ENCODE measurements around the gene ESRRA. TPM values are rescaled to one million over a fixed set of nuclear protein-coding genes. Genes with fewer than 3 reads are reported as not detected.

The ESRRA gene
- total RNA-seq, 2 experiments from 2014 or later, result 28.6 to 57.8 TPM

DNA sequence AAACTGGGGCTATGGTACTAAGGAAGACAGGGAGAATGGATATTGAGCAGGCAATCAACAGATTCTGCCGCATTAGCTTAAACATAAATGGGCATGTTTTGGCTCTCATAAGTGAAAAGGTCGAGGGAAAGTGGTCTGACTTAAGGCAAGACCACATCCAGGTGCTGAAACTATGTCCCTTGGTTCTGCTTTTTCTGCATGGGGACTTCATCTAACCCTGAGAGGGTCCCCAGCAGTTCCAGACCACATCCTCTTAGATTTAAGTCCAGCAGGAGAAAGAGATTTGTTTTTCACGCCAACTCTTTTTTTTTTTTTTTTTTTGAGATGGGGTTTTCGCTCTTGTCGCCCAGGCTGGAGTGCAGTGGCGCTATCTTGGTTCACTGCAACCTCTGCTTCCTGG, 59.1 kb downstream of the ESRRA start:
- Histone ChIP-seq H4K20me1 (ENCODE audit: insufficient read depth, low read length) (no peaks in the 10 kb centered on the region), H2AFZ (ENCODE audit: low read length) (no peak overlapping the region), H3K9me3 (ENCODE audit: low read length) (no peaks in the 10 kb centered on the region), H3K36me3 (ENCODE audit: insufficient read depth, low read length) (peaks cover 55% of the 10 kb centered on the region), H3K79me2 (ENCODE audit: insufficient read depth, low read depth, low read length) (no peaks in the 10 kb centered on the region), H3K4me1 (ENCODE audit: insufficient read depth, low read length, poor library complexity, severe bottlenecking) (peaks cover 18% of the 10 kb centered on the region), H3K27ac (ENCODE audit: low read depth, low read length, poor library complexity, severe bottlenecking) (peak overlapping the region; percentile 10), H3K4me3 (ENCODE audit: low read depth, low read length, poor library complexity, severe bottlenecking) (no peak overlapping the region), H3K4me2 (ENCODE audit: low read length) (no peak overlapping the region), H3K9me2 (ENCODE audit: insufficient read depth, low read length) (no peaks in the 10 kb centered on the region)
- no TSS peak for BruUV-seq (replicated peaks)
- peak; percentile 51 for DNase-seq (ENCODE audit: low spot score)
- TF ChIP-seq, protein P1, sequence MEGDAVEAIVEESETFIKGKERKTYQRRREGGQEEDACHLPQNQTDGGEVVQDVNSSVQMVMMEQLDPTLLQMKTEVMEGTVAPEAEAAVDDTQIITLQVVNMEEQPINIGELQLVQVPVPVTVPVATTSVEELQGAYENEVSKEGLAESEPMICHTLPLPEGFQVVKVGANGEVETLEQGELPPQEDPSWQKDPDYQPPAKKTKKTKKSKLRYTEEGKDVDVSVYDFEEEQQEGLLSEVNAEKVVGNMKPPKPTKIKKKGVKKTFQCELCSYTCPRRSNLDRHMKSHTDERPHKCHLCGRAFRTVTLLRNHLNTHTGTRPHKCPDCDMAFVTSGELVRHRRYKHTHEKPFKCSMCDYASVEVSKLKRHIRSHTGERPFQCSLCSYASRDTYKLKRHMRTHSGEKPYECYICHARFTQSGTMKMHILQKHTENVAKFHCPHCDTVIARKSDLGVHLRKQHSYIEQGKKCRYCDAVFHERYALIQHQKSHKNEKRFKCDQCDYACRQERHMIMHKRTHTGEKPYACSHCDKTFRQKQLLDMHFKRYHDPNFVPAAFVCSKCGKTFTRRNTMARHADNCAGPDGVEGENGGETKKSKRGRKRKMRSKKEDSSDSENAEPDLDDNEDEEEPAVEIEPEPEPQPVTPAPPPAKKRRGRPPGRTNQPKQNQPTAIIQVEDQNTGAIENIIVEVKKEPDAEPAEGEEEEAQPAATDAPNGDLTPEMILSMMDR (conservative IDR thresholded peaks at IDR 0.05; ENCODE audit: low read length), result no peak
- TF ChIP-seq EZH2phosphoT487 (IDR thresholded peaks at IDR 0.05; ENCODE audit: borderline replicate concordance, low read depth, low read length), result no peak
- intact Hi-C loops (cut with micrococcal nuclease; ENCODE audit: unreplicated experiment), result no loop called here
- CTCF ChIA-PET (ENCODE audit: unreplicated experiment), result no interaction called here
- POLR2A ChIA-PET, result interaction anchor here (0.7 kb wide), 1 partner anchor 327 kb away, joined by 6 read pairs; no protein-coding TSS in a partner anchor

DNA sequence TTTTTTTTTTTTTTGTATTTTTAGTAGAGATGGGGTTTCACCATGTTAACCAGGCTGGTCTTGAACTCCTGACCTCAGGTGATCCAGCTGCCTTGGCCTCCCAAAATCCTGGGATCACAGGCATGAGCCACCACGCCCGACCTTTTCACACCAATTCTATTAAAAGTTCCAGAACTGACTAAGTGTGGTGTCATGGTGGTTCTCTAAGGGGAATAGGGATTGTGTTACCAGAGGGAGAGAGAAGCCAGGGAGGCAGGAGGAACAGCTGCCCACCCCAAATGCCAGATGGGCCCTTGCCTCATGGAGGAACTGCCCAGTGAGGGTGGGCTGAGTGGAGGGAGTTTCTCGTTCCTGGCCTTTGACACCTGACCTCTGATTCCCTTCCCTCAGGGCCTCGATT, 59.6 kb downstream of the ESRRA start:
- CTCF ChIA-PET (ENCODE audit: unreplicated experiment), result no interaction called here
- intact Hi-C loops (cut with micrococcal nuclease; ENCODE audit: unreplicated experiment), result no loop called here
- POLR2A ChIA-PET, result no interaction called here
- Histone ChIP-seq H3K4me3 (ENCODE audit: low read depth, low read length, poor library complexity, severe bottlenecking) (no peak overlapping the region), H3K27ac (ENCODE audit: low read depth, low read length, poor library complexity, severe bottlenecking) (no peak overlapping the region), H3K36me3 (ENCODE audit: insufficient read depth, low read length) (peaks cover 56% of the 10 kb centered on the region), H3K4me2 (ENCODE audit: low read length) (no peak overlapping the region), H2AFZ (ENCODE audit: low read length) (no peak overlapping the region), H3K79me2 (ENCODE audit: insufficient read depth, low read depth, low read length) (no peaks in the 10 kb centered on the region), H3K9me3 (ENCODE audit: low read length) (no peaks in the 10 kb centered on the region), H3K4me1 (ENCODE audit: insufficient read depth, low read length, poor library complexity, severe bottlenecking) (peaks cover 13% of the 10 kb centered on the region), H4K20me1 (ENCODE audit: insufficient read depth, low read length) (no peaks in the 10 kb centered on the region), H3K9me2 (ENCODE audit: insufficient read depth, low read length) (no peaks in the 10 kb centered on the region)
- TF ChIP-seq, protein P1 (conservative IDR thresholded peaks at IDR 0.05; ENCODE audit: low read length), result no peak
- no TSS peak for BruUV-seq (replicated peaks)
- no peak for DNase-seq (ENCODE audit: low spot score)

Small RNAs within 50 kb of the gene (microRNA-seq; reads per million reads assigned to microRNA genes)
- gene MIR7155 (ENCODE audit: borderline replicate concordance), result 5.3 reads per million

Small RNAs within 50 kb of the gene (small RNA-seq; reads per million reads assigned to genes)
- gene MIR7155, result not detected
- not detected for gene RF00019

Other genes starting within 250 kb of the ESRRA start
- 24.8 and 25.4 TPM in 2 replicates for gene MACROD1, start 139.4 kb upstream of the ESRRA start, total RNA-seq (2014; rRNA removed; shearing (Covaris generic))
- 14.4 and 14.7 TPM in 2 replicates for gene MACROD1, start 139.4 kb upstream of the ESRRA start, total RNA-seq (2022)
- gene STIP1, start 119.4 kb upstream of the ESRRA start, total RNA-seq (2014; rRNA removed; shearing (Covaris generic)), result 271 and 309 TPM in 2 replicates
- gene STIP1, start 119.4 kb upstream of the ESRRA start, total RNA-seq (2022), result 186 and 240 TPM in 2 replicates
- 116 and 120 TPM in 2 replicates for gene FERMT3, start 98.8 kb upstream of the ESRRA start, total RNA-seq (2014; rRNA removed; shearing (Covaris generic))
- 167 and 201 TPM in 2 replicates for gene FERMT3, start 98.8 kb upstream of the ESRRA start, total RNA-seq (2022)
- gene TRPT1, start 79.3 kb upstream of the ESRRA start, total RNA-seq (2014; rRNA removed; shearing (Covaris generic)), result 35.7 and 49.0 TPM in 2 replicates
- gene TRPT1, start 79.3 kb upstream of the ESRRA start, total RNA-seq (2022), result 40.1 and 40.6 TPM in 2 replicates
- 54.6 and 81.4 TPM in 2 replicates for gene NUDT22, start 79.2 kb upstream of the ESRRA start, total RNA-seq (2014; rRNA removed; shearing (Covaris generic))
- 98.4 and 100 TPM in 2 replicates for gene NUDT22, start 79.2 kb upstream of the ESRRA start, total RNA-seq (2022)
- gene DNAJC4, start 75.0 kb upstream of the ESRRA start, total RNA-seq (2014; rRNA removed; shearing (Covaris generic)), result 14.1 and 19.2 TPM in 2 replicates
- gene DNAJC4, start 75.0 kb upstream of the ESRRA start, total RNA-seq (2022), result 42.4 and 56.0 TPM in 2 replicates
- 35.3 and 46.3 TPM in 2 replicates for gene VEGFB, start 70.9 kb upstream of the ESRRA start, total RNA-seq (2014; rRNA removed; shearing (Covaris generic))
- 59.6 and 60.8 TPM in 2 replicates for gene VEGFB, start 70.9 kb upstream of the ESRRA start, total RNA-seq (2022)
- 57.3 and 70.6 TPM in 2 replicates for gene FKBP2, start 64.4 kb upstream of the ESRRA start, total RNA-seq (2014; rRNA removed; shearing (Covaris generic))
- gene FKBP2, start 64.4 kb upstream of the ESRRA start, total RNA-seq (2022), result 39.7 and 45.5 TPM in 2 replicates
- gene PPP1R14B, start 58.6 kb upstream of the ESRRA start, total RNA-seq (2014; rRNA removed; shearing (Covaris generic)), result 198 and 219 TPM in 2 replicates
- 207 and 223 TPM in 2 replicates for gene PPP1R14B, start 58.6 kb upstream of the ESRRA start, total RNA-seq (2022)
- gene PLCB3, start 54.0 kb upstream of the ESRRA start, total RNA-seq (2014; rRNA removed; shearing (Covaris generic)), result 7.6 and 8.6 TPM in 2 replicates
- gene PLCB3, start 54.0 kb upstream of the ESRRA start, total RNA-seq (2022), result 10.3 and 12.4 TPM in 2 replicates
- gene BAD, start 20.9 kb upstream of the ESRRA start, total RNA-seq (2014; rRNA removed; shearing (Covaris generic)), result 43.3 and 74.2 TPM in 2 replicates
- gene BAD, start 20.9 kb upstream of the ESRRA start, total RNA-seq (2022), result 19.3 and 21.2 TPM in 2 replicates
- 18.3 and 19.5 TPM in 2 replicates for gene GPR137, start 19.7 kb upstream of the ESRRA start, total RNA-seq (2014; rRNA removed; shearing (Covaris generic))
- gene GPR137, start 19.7 kb upstream of the ESRRA start, total RNA-seq (2022), result 49.6 and 52.3 TPM in 2 replicates
- gene KCNK4, start 14.2 kb upstream of the ESRRA start, total RNA-seq (2014; rRNA removed; shearing (Covaris generic)), result 0.95 TPM in 1 of 2 replicates, not detected in the other
- 0.80 and 0.92 TPM in 2 replicates for gene KCNK4, start 14.2 kb upstream of the ESRRA start, total RNA-seq (2022)
- 0.38 and 3.2 TPM in 2 replicates for gene CATSPERZ, start 5.2 kb upstream of the ESRRA start, total RNA-seq (2014; rRNA removed; shearing (Covaris generic))
- gene CATSPERZ, start 5.2 kb upstream of the ESRRA start, total RNA-seq (2022), result 1.4 TPM in 1 of 2 replicates, not detected in the other
- 322 and 414 TPM in 2 replicates for gene TRMT112, start 12.0 kb downstream of the ESRRA start, total RNA-seq (2014; rRNA removed; shearing (Covaris generic))
- 198 and 205 TPM in 2 replicates for gene TRMT112, start 12.0 kb downstream of the ESRRA start, total RNA-seq (2022)
- 177 and 200 TPM in 2 replicates for gene PRDX5, start 12.6 kb downstream of the ESRRA start, total RNA-seq (2014; rRNA removed; shearing (Covaris generic))
- 168 and 217 TPM in 2 replicates for gene PRDX5, start 12.6 kb downstream of the ESRRA start, total RNA-seq (2022)
- 40.7 and 44.1 TPM in 2 replicates for gene CCDC88B, start 34.7 kb downstream of the ESRRA start, total RNA-seq (2014; rRNA removed; shearing (Covaris generic))
- 61.5 and 67.2 TPM in 2 replicates for gene CCDC88B, start 34.7 kb downstream of the ESRRA start, total RNA-seq (2022)
- gene RPS6KA4, start 53.6 kb downstream of the ESRRA start, total RNA-seq (2014; rRNA removed; shearing (Covaris generic)), result 9.0 and 16.7 TPM in 2 replicates
- gene RPS6KA4, start 53.6 kb downstream of the ESRRA start, total RNA-seq (2022), result 11.0 and 13.4 TPM in 2 replicates

Data from OCI-LY7 (cell line).